Measurements from ENCODE around the gene TNFAIP3. TPM values are rescaled to one million over a fixed set of nuclear protein-coding genes. Genes with fewer than 3 reads are reported as not detected.

TNFAIP3 gene
- 40.7 TPM for polyA plus RNA-seq

- Mint-ChIP-seq H3K27me3 (no peaks in the 10 kb centered on the region), H3K4me3 (peak within 1 kb of the TSS; percentile 93 to 99 (median 96)), H3K4me1 (peaks cover 37 to 42% (median 38%) of the 10 kb centered on the region in 3 donors), H3K27ac (peak within 1 kb of the TSS; percentile 90 to 99 (median 98)), H3K9me3 (no peaks in the 10 kb centered on the region), H3K36me3 (peaks cover 4% of the 10 kb centered on the region)
Measured at GRCh38 chr6:137866914-137867684, at the start of gene TNFAIP3. TSS of gene TNFAIP3 (plus strand) at chr6:137867259. CDS start at chr6:137871228, 3,969 bp downstream.

GRCh38 chr6:137818440-137818839, 48.6 kb upstream of the TNFAIP3 start:
- H3K27me3 Mint-ChIP-seq = no peaks in the 10 kb centered on the region
- no peaks in the 10 kb centered on the region for H3K9me3 Mint-ChIP-seq
- H3K27ac Mint-ChIP-seq = no peak overlapping the region
- H3K4me1 Mint-ChIP-seq = peaks cover 13 to 24% (median 21%) of the 10 kb centered on the region in 3 donors
- no peaks in the 10 kb centered on the region for H3K36me3 Mint-ChIP-seq
- no peak overlapping the region for H3K4me3 Mint-ChIP-seq

- Mint-ChIP-seq H3K27me3 (no peaks in the 10 kb centered on the region), H3K4me1 (peaks cover 13 to 27% (median 22%) of the 10 kb centered on the region in 3 donors), H3K27ac (peak overlapping the region in 2 of 3 donors; percentile 64 to 67), H3K9me3 (no peaks in the 10 kb centered on the region), H3K4me3 (peak overlapping the region in 1 of 4 donors; percentile 37), H3K36me3 (no peaks in the 10 kb centered on the region)
Measured at GRCh38 chr6:137819740-137820139, 47.3 kb upstream of the TNFAIP3 start.

- peaks cover 13 to 27% (median 22%) of the 10 kb centered on the region in 3 donors for H3K4me1 Mint-ChIP-seq
- no peaks in the 10 kb centered on the region for H3K36me3 Mint-ChIP-seq
- H3K4me3 Mint-ChIP-seq = peak overlapping the region in 2 of 4 donors; percentile 15 to 41
- peak overlapping the region in 1 of 3 donors; percentile 67 for H3K27ac Mint-ChIP-seq
- H3K27me3 Mint-ChIP-seq = no peaks in the 10 kb centered on the region
- no peaks in the 10 kb centered on the region for H3K9me3 Mint-ChIP-seq
Measured at GRCh38 chr6:137820425-137820824, 46.6 kb upstream of the TNFAIP3 start.

GRCh38 chr6:137820952-137821351, 46.1 kb upstream of the TNFAIP3 start:
- Mint-ChIP-seq H3K27ac (no peak overlapping the region), H3K4me1 (peaks cover 12 to 26% (median 22%) of the 10 kb centered on the region in 3 donors), H3K9me3 (no peaks in the 10 kb centered on the region), H3K4me3 (no peak overlapping the region), H3K36me3 (no peaks in the 10 kb centered on the region), H3K27me3 (no peaks in the 10 kb centered on the region)

- H3K36me3 Mint-ChIP-seq = no peaks in the 10 kb centered on the region
- no peaks in the 10 kb centered on the region for H3K27me3 Mint-ChIP-seq
- H3K4me3 Mint-ChIP-seq = no peak overlapping the region
- peaks cover 8 to 23% (median 17%) of the 10 kb centered on the region in 3 donors for H3K4me1 Mint-ChIP-seq
- H3K9me3 Mint-ChIP-seq = no peaks in the 10 kb centered on the region
- H3K27ac Mint-ChIP-seq = no peak overlapping the region
Measured at GRCh38 chr6:137821491-137821890, 45.6 kb upstream of the TNFAIP3 start.

- Mint-ChIP-seq H3K36me3 (no peaks in the 10 kb centered on the region), H3K4me3 (no peak overlapping the region), H3K27ac (peak overlapping the region in 1 of 3 donors; percentile 86), H3K9me3 (no peaks in the 10 kb centered on the region), H3K27me3 (no peaks in the 10 kb centered on the region), H3K4me1 (peaks cover 8 to 19% (median 15%) of the 10 kb centered on the region in 3 donors)
Measured at GRCh38 chr6:137823826-137824555, 43.1 kb upstream of the TNFAIP3 start.

GRCh38 chr6:137824556-137824879, 42.5 kb upstream of the TNFAIP3 start:
- Mint-ChIP-seq H3K4me3 (no peak overlapping the region), H3K36me3 (no peaks in the 10 kb centered on the region), H3K4me1 (peaks cover 7 to 16% (median 12%) of the 10 kb centered on the region in 3 donors), H3K9me3 (no peaks in the 10 kb centered on the region), H3K27ac (peak overlapping the region in 1 of 3 donors; percentile 69), H3K27me3 (no peaks in the 10 kb centered on the region)

GRCh38 chr6:137824896-137825295, 42.2 kb upstream of the TNFAIP3 start:
- H3K9me3 Mint-ChIP-seq = no peaks in the 10 kb centered on the region
- H3K27ac Mint-ChIP-seq = peak overlapping the region in 1 of 3 donors; percentile 69
- H3K27me3 Mint-ChIP-seq = no peaks in the 10 kb centered on the region
- H3K4me1 Mint-ChIP-seq = peaks cover 3 to 12% (median 9%) of the 10 kb centered on the region in 3 donors
- H3K36me3 Mint-ChIP-seq = no peaks in the 10 kb centered on the region
- H3K4me3 Mint-ChIP-seq = no peak overlapping the region

- Mint-ChIP-seq H3K36me3 (no peaks in the 10 kb centered on the region), H3K4me1 (peaks cover 0 to 5% (median 4%) of the 10 kb centered on the region in 3 donors), H3K9me3 (no peaks in the 10 kb centered on the region), H3K27ac (no peak overlapping the region), H3K27me3 (no peaks in the 10 kb centered on the region), H3K4me3 (no peak overlapping the region)
Measured at GRCh38 chr6:137827411-137827940, 39.6 kb upstream of the TNFAIP3 start.

GRCh38 chr6:137827977-137828810, 38.9 kb upstream of the TNFAIP3 start:
- no peaks in the 10 kb centered on the region for H3K36me3 Mint-ChIP-seq
- peaks cover 0 to 5% (median 4%) of the 10 kb centered on the region in 3 donors for H3K4me1 Mint-ChIP-seq

GRCh38 chr6:137829641-137830083, 37.4 kb upstream of the TNFAIP3 start:
- H3K4me3 Mint-ChIP-seq = no peak overlapping the region

More at GRCh38 chr6:137827977-137828810, 38.9 kb upstream of the TNFAIP3 start:
- Mint-ChIP-seq H3K27me3 (no peaks in the 10 kb centered on the region), H3K9me3 (peaks cover 0 to 4% (median 0%) of the 10 kb centered on the region in 3 donors), H3K4me3 (no peak overlapping the region), H3K27ac (no peak overlapping the region)

GRCh38 chr6:137830511-137830911, 36.5 kb upstream of the TNFAIP3 start:
- H3K9me3 Mint-ChIP-seq = peaks cover 2 to 9% (median 3%) of the 10 kb centered on the region in 3 donors
- H3K27me3 Mint-ChIP-seq = no peaks in the 10 kb centered on the region
- H3K36me3 Mint-ChIP-seq = no peaks in the 10 kb centered on the region
- H3K27ac Mint-ChIP-seq = no peak overlapping the region
- H3K4me3 Mint-ChIP-seq = peak overlapping the region in 1 of 4 donors; percentile 33
- peaks cover 0 to 4% (median 2%) of the 10 kb centered on the region in 3 donors for H3K4me1 Mint-ChIP-seq

More at GRCh38 chr6:137829641-137830083, 37.4 kb upstream of the TNFAIP3 start:
- peaks cover 0 to 4% (median 2%) of the 10 kb centered on the region in 3 donors for H3K4me1 Mint-ChIP-seq
- H3K9me3 Mint-ChIP-seq = peaks cover 0 to 4% (median 0%) of the 10 kb centered on the region in 3 donors
- no peaks in the 10 kb centered on the region for H3K36me3 Mint-ChIP-seq
- no peak overlapping the region for H3K27ac Mint-ChIP-seq
- no peaks in the 10 kb centered on the region for H3K27me3 Mint-ChIP-seq

GRCh38 chr6:137832110-137832509, 34.9 kb upstream of the TNFAIP3 start:
- no peak overlapping the region for H3K4me3 Mint-ChIP-seq
- H3K27ac Mint-ChIP-seq = no peak overlapping the region

More at GRCh38 chr6:137832110-137832509, 34.9 kb upstream of the TNFAIP3 start:
- Mint-ChIP-seq H3K4me1 (peaks cover 0 to 6% (median 2%) of the 10 kb centered on the region in 3 donors), H3K9me3 (peaks cover 2 to 12% (median 4%) of the 10 kb centered on the region in 3 donors), H3K36me3 (no peaks in the 10 kb centered on the region), H3K27me3 (no peaks in the 10 kb centered on the region)

Measured in IgD-negative memory B cell (primary cell).